Ovary (tissue), 3 donors: ENCODE measurements around the gene ELOB.

Experiments
- CTCF ChIP-seq, 3 donors: fragments of 450-650 bp in 2 of 3; fragments of 200-600 bp in 1 of 3; IDR thresholded peaks; one replicate each; pipeline versions ENCODE4 v1.5.1 to v1.8.0; 2016 to 2022; ENCODE audit warnings: antibody characterized with exemption in 3 of 3, mild to moderate bottlenecking in 1 of 3
- POLR2A ChIP-seq: fragments of 450-650 bp; IDR thresholded peaks from one replicate; pipeline ENCODE4 v1.6.1; 2017; ENCODE audit warnings: antibody characterized with exemption, mild to moderate bottlenecking, moderate library complexity
- donor health status: DM: no; HTN: no; CAD: no.

DNA sequence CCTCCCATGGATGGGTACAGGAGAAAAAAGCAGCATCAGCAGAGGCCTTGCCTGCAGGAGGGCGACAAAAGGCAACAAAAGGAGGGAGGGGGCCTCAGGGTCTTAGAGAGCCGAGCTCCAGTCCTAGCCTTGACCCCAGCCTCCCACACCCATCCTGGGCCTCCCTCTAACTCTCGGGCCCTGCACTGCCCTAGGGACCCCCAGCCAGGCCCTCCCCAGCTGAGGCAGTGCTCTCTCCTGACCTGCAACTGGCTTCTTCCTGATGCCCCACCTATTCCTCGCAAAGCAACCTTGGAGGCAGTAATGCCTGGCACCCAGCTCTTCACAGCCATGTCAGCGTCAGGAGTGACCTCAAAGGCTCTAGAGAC lies 39.9 kb downstream of the ELOB start:
- TF ChIP-seq CTCF (IDR thresholded peaks at IDR 0.05) = no peak
- TF ChIP-seq POLR2A = no peak
